Neuronal stem cell (in vitro differentiated cells): ENCODE data around the gene MAP4K5.
"Not testable (repeated sequence)": the region's sequence is repeated elsewhere in the genome, so short reads cannot be mapped to it uniquely, and the experiment has no call there.

Experiments
- DNase-seq: peaks from one replicate; pipeline ENCODE4 v3.0.0-alpha.2; 2013; ENCODE audit warnings: low spot score
- H2AFZ ChIP-seq: one replicate; pipeline ENCODE4 v1.6.1; 2013; ENCODE audit warnings: mild to moderate bottlenecking, low read length, inconsistent platforms
- H2AK5ac ChIP-seq: 2 replicates; pipeline ENCODE4 v1.6.1; 2013; ENCODE audit warnings: low read depth, mild to moderate bottlenecking, inconsistent platforms, low read length, moderate library complexity, mixed read lengths
- H2BK120ac ChIP-seq: 2 replicates; pipeline ENCODE4 v1.6.1; 2013; ENCODE audit warnings: low read depth, mild to moderate bottlenecking, inconsistent platforms, low read length, moderate library complexity, mixed read lengths
- H2BK12ac ChIP-seq: one replicate; pipeline ENCODE4 v1.6.1; 2013; ENCODE audit warnings: low read length, inconsistent platforms
- H2BK15ac ChIP-seq: 2 replicates; pipeline ENCODE4 v1.6.1; 2013; ENCODE audit warnings: mild to moderate bottlenecking, low read length, inconsistent platforms, mixed read lengths
- H2BK5ac ChIP-seq: one replicate; pipeline ENCODE4 v1.6.1; 2013; ENCODE audit warnings: inconsistent platforms, mild to moderate bottlenecking, low read length, moderate library complexity
- H3K14ac ChIP-seq: one replicate; pipeline ENCODE4 v1.6.1; 2013; ENCODE audit warnings: low read length, inconsistent platforms
- H3K18ac ChIP-seq: 2 replicates; pipeline ENCODE4 v1.6.1; 2013; ENCODE audit warnings: low read length, inconsistent platforms
- H3K23ac ChIP-seq: 2 replicates; pipeline ENCODE4 v1.6.1; 2013; ENCODE audit warnings: low read depth, mild to moderate bottlenecking, mixed read lengths, low read length, inconsistent platforms; ENCODE audit not compliant: poor library complexity
- H3K27ac ChIP-seq: replicated peaks from 3 replicates; pipeline ENCODE4 v1.5.1; 2013; ENCODE audit warnings: low read length, inconsistent platforms
- H3K27me3 ChIP-seq, 3 experiments: 2 replicates each; pipeline ENCODE4 v1.6.1; 2013; ENCODE audit warnings: low read length in 3 of 3, mild to moderate bottlenecking in 2 of 3, inconsistent platforms in 1 of 3, low read depth in 1 of 3, mixed read lengths in 1 of 3, moderate library complexity in 1 of 3; ENCODE audit not compliant: control insufficient read depth in 3 of 3, insufficient read depth in 3 of 3
- H3K36me3 ChIP-seq, 2 donors: replicated peaks in 1 of 2; 2 replicates each; pipeline ENCODE4 v1.6.1; 2013; ENCODE audit warnings: low read length in 2 of 2; ENCODE audit not compliant: control insufficient read depth in 2 of 2, insufficient read depth in 2 of 2
- H3K4ac ChIP-seq: 2 replicates; pipeline ENCODE4 v1.6.1; 2013; ENCODE audit warnings: inconsistent platforms, mild to moderate bottlenecking, low read length, moderate library complexity
- H3K4me1 ChIP-seq, 2 donors: 1 replicate in 1 of 2; 2 replicates in 1 of 2; pipeline ENCODE4 v1.6.1; 2013; ENCODE audit warnings: low read length in 2 of 2, low read depth in 1 of 2; ENCODE audit not compliant: control insufficient read depth in 2 of 2, insufficient read depth in 1 of 2
- H3K4me2 ChIP-seq: one replicate; pipeline ENCODE4 v1.6.1; 2013; ENCODE audit warnings: mild to moderate bottlenecking, low read length, inconsistent platforms; ENCODE audit not compliant: insufficient read depth, poor library complexity, severe bottlenecking
- H3K4me3 ChIP-seq, 2 donors: 2 replicates each; pipeline ENCODE4 v1.5.1; 2013; ENCODE audit warnings: low read length in 2 of 2, mild to moderate bottlenecking in 2 of 2, inconsistent platforms in 1 of 2, moderate library complexity in 1 of 2
- H3K79me1 ChIP-seq: one replicate; pipeline ENCODE4 v1.6.1; 2013; ENCODE audit warnings: low read depth, mild to moderate bottlenecking, inconsistent platforms, low read length, moderate library complexity
- H3K9ac ChIP-seq: one replicate; pipeline ENCODE4 v1.6.1; 2013; ENCODE audit warnings: mild to moderate bottlenecking, low read depth, low read length, inconsistent platforms; ENCODE audit not compliant: poor library complexity
- H3K9me3 ChIP-seq, 2 donors: replicated peaks in 1 of 2; 2 replicates each; pipeline versions ENCODE3 to v1.6.1; 2013; ENCODE audit warnings: low read length in 2 of 2, mild to moderate bottlenecking in 2 of 2, inconsistent platforms in 1 of 2, low read depth in 1 of 2, mixed read lengths in 1 of 2, moderate library complexity in 1 of 2; ENCODE audit not compliant: control insufficient read depth in 2 of 2, insufficient read depth in 1 of 2
- H4K8ac ChIP-seq: one replicate; pipeline ENCODE4 v1.6.1; 2013; ENCODE audit warnings: low read depth, mild to moderate bottlenecking, inconsistent platforms, low read length, moderate library complexity
- H4K91ac ChIP-seq: one replicate; pipeline ENCODE4 v1.6.1; 2013; ENCODE audit warnings: low read length, low read depth, mild to moderate bottlenecking, inconsistent platforms; ENCODE audit not compliant: poor library complexity
- WGBS, 2 donors: extraction: QIAGEN DNeasy Blood & Tissue Kit; methylation state at CpG; one replicate each; pipeline ENCODE4 v1.1.7; 2013; ENCODE audit warnings: missing lambda C conversion rate in 2 of 2, mixed read lengths in 1 of 2; ENCODE audit not compliant: insufficient read length in 2 of 2, insufficient replicate concordance in 1 of 2; ENCODE audit errors: extremely low coverage in 2 of 2; 5-methylcytosine and 5-hydroxymethylcytosine counted together

Gene MAP4K5

GRCh38 chr14:50539051-50539450 is 6.7 kb upstream of the MAP4K5 start:
- H3K14ac ChIP-seq: no peak overlapping the region
- H3K4me1 ChIP-seq: no peaks in the 10 kb centered on the region
- no peaks in the 10 kb centered on the region for H3K79me1 ChIP-seq
- H2AFZ ChIP-seq: no peak overlapping the region
- H3K27ac ChIP-seq: no peak overlapping the region
- no peaks in the 10 kb centered on the region for H3K36me3 ChIP-seq
- H2BK120ac ChIP-seq: no peak overlapping the region
- no peak overlapping the region for H3K4me3 ChIP-seq
- no peak overlapping the region for H3K23ac ChIP-seq
- no peak overlapping the region for H3K4me2 ChIP-seq
- H4K8ac ChIP-seq: no peak overlapping the region
- H2BK15ac ChIP-seq: no peak overlapping the region
- H4K91ac ChIP-seq: no peak overlapping the region
- H3K9me3 ChIP-seq: peaks cover 0 to 9% of the 10 kb centered on the region in 2 donors
- no peaks in the 10 kb centered on the region for H3K27me3 ChIP-seq
- H3K4ac ChIP-seq: no peak overlapping the region
- no peak overlapping the region for H3K9ac ChIP-seq
- no peak overlapping the region for H2AK5ac ChIP-seq
- H3K18ac ChIP-seq: no peak overlapping the region
- no peak for DNase-seq
- H2BK12ac ChIP-seq: no peak overlapping the region
- H2BK5ac ChIP-seq: no peak overlapping the region

GRCh38 chr14:50538034-50538433 is 5.7 kb upstream of the MAP4K5 start:
- not testable (repeated sequence) for DNase-seq, H3K18ac ChIP-seq, H3K9ac ChIP-seq, H3K23ac ChIP-seq, H3K79me1 ChIP-seq, H2BK120ac ChIP-seq, H2BK5ac ChIP-seq, H2BK12ac ChIP-seq, H3K36me3 ChIP-seq, H3K14ac ChIP-seq, H2AFZ ChIP-seq, H4K8ac ChIP-seq, H3K4me2 ChIP-seq, H4K91ac ChIP-seq, H3K4me1 ChIP-seq, H3K27me3 ChIP-seq, H2BK15ac ChIP-seq, H3K27ac ChIP-seq, H3K4me3 ChIP-seq, H3K9me3 ChIP-seq, H3K4ac ChIP-seq, H2AK5ac ChIP-seq
- WGBS, 2 donors: no CpG with 5 or more reads among the region's 4 CpGs

GRCh38 chr14:50534997-50535396 is 2.6 kb upstream of the MAP4K5 start:
- no peak overlapping the region for H2AK5ac ChIP-seq
- H3K79me1 ChIP-seq: peaks cover 8% of the 10 kb centered on the region
- H3K9me3 ChIP-seq: peaks cover 0 to 9% of the 10 kb centered on the region in 2 donors
- no peak overlapping the region for H4K91ac ChIP-seq
- H3K36me3 ChIP-seq: peaks cover 0 to under 1% of the 10 kb centered on the region in 2 donors
- H3K4me1 ChIP-seq: peaks cover under 1 to 5% of the 10 kb centered on the region in 2 donors
- H3K4me3 ChIP-seq: no peak overlapping the region
- no peak overlapping the region for H3K9ac ChIP-seq
- H3K18ac ChIP-seq: no peak overlapping the region
- H2BK5ac ChIP-seq: no peak overlapping the region
- no peak overlapping the region for H2BK15ac ChIP-seq
- no peak overlapping the region for H3K14ac ChIP-seq
- no peak overlapping the region for H2BK12ac ChIP-seq
- H3K23ac ChIP-seq: no peak overlapping the region
- no peak overlapping the region for H3K27ac ChIP-seq
- no peak for DNase-seq
- no peak overlapping the region for H4K8ac ChIP-seq
- no peak overlapping the region for H3K4ac ChIP-seq
- H3K4me2 ChIP-seq: no peak overlapping the region
- no peak overlapping the region for H2BK120ac ChIP-seq
- no peak overlapping the region for H2AFZ ChIP-seq
- no CpG with 5 or more reads among the region's 1 CpG for WGBS, 2 donors
- H3K27me3 ChIP-seq: no peaks in the 10 kb centered on the region

- Histone ChIP-seq H3K9me3 (peaks cover 0 to 9% of the 10 kb centered on the region in 2 donors), H3K4me1 (peaks cover 3 to 7% of the 10 kb centered on the region in 2 donors), H3K79me1 (peaks cover 8% of the 10 kb centered on the region), H3K18ac (no peak overlapping the region), H2BK15ac (no peak overlapping the region), H2AK5ac (no peak overlapping the region), H2BK5ac (no peak overlapping the region), H3K9ac (no peak overlapping the region), H4K91ac (no peak overlapping the region), H2BK120ac (no peak overlapping the region), H3K36me3 (peaks cover 0 to 6% of the 10 kb centered on the region in 2 donors), H3K23ac (no peak overlapping the region), H2AFZ (no peak overlapping the region), H4K8ac (no peak overlapping the region), H2BK12ac (no peak overlapping the region), H3K4me3 (no peak overlapping the region), H3K14ac (no peak overlapping the region), H3K27me3 (no peaks in the 10 kb centered on the region), H3K4ac (no peak overlapping the region), H3K27ac (no peak overlapping the region), H3K4me2 (no peak overlapping the region)
- no peak for DNase-seq
- no CpG with 5 or more reads among the region's 3 CpGs for WGBS, 2 donors
Measured at GRCh38 chr14:50534416-50534815, 2.0 kb upstream of the MAP4K5 start.
